ENCODE results near the gene PPARG.

- TF ChIP-seq CTCF (IDR thresholded peaks at IDR 0.05) (no peak), EP300 (IDR thresholded peaks at IDR 0.05) (no peak), POLR2A (IDR thresholded peaks at IDR 0.05) (no peak)
Observed at GRCh38 chr3:12399226-12399625, 110.4 kb downstream of the PPARG start.
